Nephron progenitor cell (in vitro differentiated cells): ENCODE results near the gene IRAK2.
"Not testable (repeated sequence)": the region's sequence is repeated elsewhere in the genome, so short reads cannot be mapped to it uniquely, and the experiment has no call there.

ENCODE experiments used
- DNase-seq: peaks from one replicate; pipeline ENCODE4 v3.0.0; 2021
- H3K27ac Mint-ChIP-seq: 2 replicates; pipeline ENCODE4 v1.8.0; 2021; ENCODE audit warnings: mild to moderate bottlenecking, moderate library complexity, mixed read lengths
- H3K27me3 Mint-ChIP-seq: 2 replicates; pipeline ENCODE4 v1.8.0; 2021; ENCODE audit warnings: mild to moderate bottlenecking, low read depth, mixed read lengths; ENCODE audit not compliant: poor library complexity
- H3K36me3 Mint-ChIP-seq: 2 replicates; pipeline ENCODE4 v1.8.0; 2021; ENCODE audit warnings: low read depth, mixed read lengths
- H3K4me1 Mint-ChIP-seq: 2 replicates; pipeline ENCODE4 v1.8.0; 2021; ENCODE audit warnings: mixed read lengths
- H3K4me3 Mint-ChIP-seq: 2 replicates; pipeline ENCODE4 v1.8.0; 2021; ENCODE audit warnings: mild to moderate bottlenecking, moderate library complexity, mixed read lengths
- H3K9me3 Mint-ChIP-seq: 2 replicates; pipeline ENCODE4 v1.8.0; 2021; ENCODE audit warnings: mild to moderate bottlenecking, moderate library complexity, mixed read lengths
- CTCF ChIP-seq: fragments of 200-600 bp; sonication (generic); IDR thresholded peaks from 2 replicates; pipeline ENCODE4 v1.5.0; 2021; ENCODE audit warnings: antibody characterized with exemption

The IRAK2 gene

GRCh38 chr3:10268116-10268515 is 103.4 kb downstream of the IRAK2 start:
- Mint-ChIP-seq H3K4me1 (peaks cover 17% of the 10 kb centered on the region), H3K36me3 (peaks cover 57% of the 10 kb centered on the region), H3K27ac (no peak overlapping the region), H3K4me3 (no peak overlapping the region), H3K9me3 (no peaks in the 10 kb centered on the region), H3K27me3 (no peaks in the 10 kb centered on the region)
- no peak for DNase-seq
- TF ChIP-seq CTCF, result no peak

- TF ChIP-seq CTCF, result no peak
- Mint-ChIP-seq H3K27ac (no peak overlapping the region), H3K9me3 (no peaks in the 10 kb centered on the region), H3K27me3 (no peaks in the 10 kb centered on the region), H3K36me3 (peaks cover 55% of the 10 kb centered on the region), H3K4me3 (no peak overlapping the region), H3K4me1 (peaks cover 15% of the 10 kb centered on the region)
- no peak for DNase-seq
Measured at GRCh38 chr3:10268930-10269329, 104.2 kb downstream of the IRAK2 start.

- H3K9me3 Mint-ChIP-seq, result no peaks in the 10 kb centered on the region
- TF ChIP-seq CTCF, result no peak
- DNase-seq, result no peak
- H3K27ac Mint-ChIP-seq, result no peak overlapping the region
- H3K27me3 Mint-ChIP-seq, result no peaks in the 10 kb centered on the region
- H3K4me1 Mint-ChIP-seq, result peaks cover 10% of the 10 kb centered on the region
- peaks cover 55% of the 10 kb centered on the region for H3K36me3 Mint-ChIP-seq
- H3K4me3 Mint-ChIP-seq, result no peak overlapping the region
Measured at GRCh38 chr3:10269443-10269842, 104.7 kb downstream of the IRAK2 start.

GRCh38 chr3:10272476-10272875 is 107.8 kb downstream of the IRAK2 start:
- H3K36me3 Mint-ChIP-seq, result peaks cover 43% of the 10 kb centered on the region
- not testable (repeated sequence) for H3K9me3 Mint-ChIP-seq, H3K4me3 Mint-ChIP-seq, H3K27me3 Mint-ChIP-seq, DNase-seq, H3K27ac Mint-ChIP-seq, H3K4me1 Mint-ChIP-seq

GRCh38 chr3:10272977-10273376 is 108.3 kb downstream of the IRAK2 start:
- no peak for DNase-seq
- no peak overlapping the region for H3K4me3 Mint-ChIP-seq
- TF ChIP-seq CTCF, result no peak
- peaks cover 10% of the 10 kb centered on the region for H3K4me1 Mint-ChIP-seq
- peaks cover 6% of the 10 kb centered on the region for H3K27me3 Mint-ChIP-seq
- peaks cover 46% of the 10 kb centered on the region for H3K36me3 Mint-ChIP-seq
- no peak overlapping the region for H3K27ac Mint-ChIP-seq
- H3K9me3 Mint-ChIP-seq, result no peaks in the 10 kb centered on the region

GRCh38 chr3:10273702-10274305 is 109.1 kb downstream of the IRAK2 start:
- no peak for TF ChIP-seq CTCF
- Mint-ChIP-seq H3K4me3 (no peak overlapping the region), H3K36me3 (peaks cover 49% of the 10 kb centered on the region), H3K9me3 (no peaks in the 10 kb centered on the region), H3K27me3 (peaks cover 7% of the 10 kb centered on the region), H3K27ac (no peak overlapping the region), H3K4me1 (peaks cover 10% of the 10 kb centered on the region)
- no peak for DNase-seq
